ENCODE results near the gene GTF2F1.

GTF2F1 gene

DNA sequence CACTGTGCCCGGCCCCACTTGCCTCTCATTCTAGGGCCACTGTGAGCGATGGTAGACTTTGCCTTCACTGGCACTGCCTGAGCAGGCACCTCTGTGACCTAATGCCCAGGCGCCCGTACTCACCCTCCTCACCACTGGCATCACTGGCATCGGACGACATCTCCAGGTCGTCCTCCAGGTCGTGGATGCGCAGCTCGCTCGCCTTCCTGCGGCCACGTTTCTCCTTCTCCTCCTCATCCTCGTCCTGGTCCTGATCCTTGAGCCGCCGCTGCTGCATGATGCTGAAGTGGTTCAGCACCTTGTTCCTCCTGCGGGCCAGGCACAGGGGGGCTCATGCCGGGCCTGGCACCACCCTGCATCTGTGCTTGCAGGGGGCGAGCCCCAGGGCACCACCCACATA lies 9.8 kb downstream of the GTF2F1 start:
- DNase-seq (ENCODE audit: low spot score): no peak
- TF ChIP-seq, protein P1, sequence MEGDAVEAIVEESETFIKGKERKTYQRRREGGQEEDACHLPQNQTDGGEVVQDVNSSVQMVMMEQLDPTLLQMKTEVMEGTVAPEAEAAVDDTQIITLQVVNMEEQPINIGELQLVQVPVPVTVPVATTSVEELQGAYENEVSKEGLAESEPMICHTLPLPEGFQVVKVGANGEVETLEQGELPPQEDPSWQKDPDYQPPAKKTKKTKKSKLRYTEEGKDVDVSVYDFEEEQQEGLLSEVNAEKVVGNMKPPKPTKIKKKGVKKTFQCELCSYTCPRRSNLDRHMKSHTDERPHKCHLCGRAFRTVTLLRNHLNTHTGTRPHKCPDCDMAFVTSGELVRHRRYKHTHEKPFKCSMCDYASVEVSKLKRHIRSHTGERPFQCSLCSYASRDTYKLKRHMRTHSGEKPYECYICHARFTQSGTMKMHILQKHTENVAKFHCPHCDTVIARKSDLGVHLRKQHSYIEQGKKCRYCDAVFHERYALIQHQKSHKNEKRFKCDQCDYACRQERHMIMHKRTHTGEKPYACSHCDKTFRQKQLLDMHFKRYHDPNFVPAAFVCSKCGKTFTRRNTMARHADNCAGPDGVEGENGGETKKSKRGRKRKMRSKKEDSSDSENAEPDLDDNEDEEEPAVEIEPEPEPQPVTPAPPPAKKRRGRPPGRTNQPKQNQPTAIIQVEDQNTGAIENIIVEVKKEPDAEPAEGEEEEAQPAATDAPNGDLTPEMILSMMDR (IDR thresholded peaks at IDR 0.05; ENCODE audit: borderline replicate concordance, control extremely low read depth, extremely low read depth, insufficient read depth, missing control alignments): no peak
- in situ Hi-C loops (cut with MboI; ENCODE audit: low sequenced_read_pairs, unreplicated experiment): no loop called here

DNA sequence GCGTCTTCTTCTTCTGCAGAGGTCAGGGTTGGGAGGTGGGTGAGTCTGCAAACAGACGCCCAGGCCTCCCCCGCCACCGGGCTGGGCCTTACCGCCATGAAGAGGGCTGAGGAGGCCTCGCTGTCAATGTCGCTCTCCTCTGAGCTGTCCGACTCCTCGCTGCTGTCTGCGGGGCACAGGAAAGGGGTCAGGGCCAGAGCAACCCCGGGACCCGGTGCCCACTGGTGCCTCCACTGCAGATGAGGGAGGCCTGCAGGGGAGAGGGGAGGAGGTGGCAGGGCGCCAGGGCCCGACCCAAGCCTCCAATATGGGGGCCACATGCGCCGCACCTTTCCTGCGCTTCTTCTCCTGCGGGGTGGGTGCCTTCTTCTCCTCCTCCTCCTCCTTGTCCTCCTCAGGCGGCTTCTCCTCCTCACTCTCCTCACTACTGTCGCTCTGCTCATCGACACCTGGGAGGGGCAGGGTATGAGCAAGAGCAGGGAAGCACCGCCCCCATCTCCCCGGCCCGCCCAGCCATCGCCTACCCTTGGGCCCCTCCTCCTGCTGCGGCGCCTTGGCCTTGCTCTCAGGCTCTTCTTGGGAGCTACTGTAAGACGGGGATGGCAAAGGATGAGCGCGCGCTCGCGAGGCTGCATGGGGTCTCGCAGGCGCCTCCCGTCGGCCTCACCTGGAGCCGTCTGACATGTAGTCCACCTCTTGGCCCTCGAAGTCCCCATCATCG lies 11.8 kb downstream of the GTF2F1 start:
- in situ Hi-C loops (cut with MboI; ENCODE audit: low sequenced_read_pairs, unreplicated experiment): no loop called here
- TF ChIP-seq, protein P1 (IDR thresholded peaks at IDR 0.05; ENCODE audit: borderline replicate concordance, control extremely low read depth, extremely low read depth, insufficient read depth, missing control alignments): no peak
- DNase-seq (ENCODE audit: low spot score): no peak

DNA sequence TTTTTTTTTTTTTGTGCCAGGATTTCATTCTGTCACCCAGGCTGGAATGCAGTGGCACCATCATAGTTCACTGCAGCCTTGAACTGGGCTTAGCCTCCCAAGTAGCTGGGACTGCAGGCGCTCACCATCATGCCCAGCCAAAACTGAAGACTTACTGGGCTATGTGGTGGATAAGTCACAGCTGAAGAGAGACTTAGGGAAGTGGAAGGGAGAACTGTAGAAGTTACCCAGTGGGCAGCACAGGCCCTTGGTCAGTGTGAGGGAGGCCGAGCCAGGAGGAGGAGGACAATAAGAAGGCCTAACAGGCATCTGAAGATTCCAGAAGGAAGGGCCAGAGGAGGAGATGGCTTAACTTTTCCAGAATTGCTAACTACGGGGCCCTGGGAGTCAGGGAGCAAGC lies 13.2 kb downstream of the GTF2F1 start:
- TF ChIP-seq, protein P1 (IDR thresholded peaks at IDR 0.05; ENCODE audit: borderline replicate concordance, control extremely low read depth, extremely low read depth, insufficient read depth, missing control alignments): no peak
- in situ Hi-C loops (cut with MboI; ENCODE audit: low sequenced_read_pairs, unreplicated experiment): no loop called here

DNA sequence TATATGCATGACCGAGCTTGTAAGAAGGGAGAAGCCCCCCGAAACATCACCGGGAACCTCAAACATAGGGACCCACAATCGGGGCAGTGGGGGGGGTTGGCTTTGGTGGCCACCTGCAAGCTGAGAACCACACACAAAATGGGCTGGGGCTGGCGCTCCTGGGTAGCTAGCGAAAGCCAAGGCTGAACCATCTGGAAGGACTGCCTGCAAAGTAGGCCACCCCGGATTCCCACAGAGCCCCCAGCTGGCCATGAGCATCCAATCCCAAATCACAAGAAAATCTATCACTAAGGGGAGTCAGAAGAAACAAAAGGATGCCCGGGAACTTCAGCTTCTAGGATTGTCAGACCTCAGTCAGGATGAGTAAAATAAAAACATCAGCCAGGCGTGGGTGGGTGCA lies 14.5 kb downstream of the GTF2F1 start:
- in situ Hi-C loops (cut with MboI; ENCODE audit: low sequenced_read_pairs, unreplicated experiment): no loop called here
- TF ChIP-seq, protein P1 (IDR thresholded peaks at IDR 0.05; ENCODE audit: borderline replicate concordance, control extremely low read depth, extremely low read depth, insufficient read depth, missing control alignments): no peak
- no peak for DNase-seq (ENCODE audit: low spot score)

More for the DNA sequence above, 13.2 kb downstream of the GTF2F1 start:
- DNase-seq (ENCODE audit: low spot score): no peak

DNA sequence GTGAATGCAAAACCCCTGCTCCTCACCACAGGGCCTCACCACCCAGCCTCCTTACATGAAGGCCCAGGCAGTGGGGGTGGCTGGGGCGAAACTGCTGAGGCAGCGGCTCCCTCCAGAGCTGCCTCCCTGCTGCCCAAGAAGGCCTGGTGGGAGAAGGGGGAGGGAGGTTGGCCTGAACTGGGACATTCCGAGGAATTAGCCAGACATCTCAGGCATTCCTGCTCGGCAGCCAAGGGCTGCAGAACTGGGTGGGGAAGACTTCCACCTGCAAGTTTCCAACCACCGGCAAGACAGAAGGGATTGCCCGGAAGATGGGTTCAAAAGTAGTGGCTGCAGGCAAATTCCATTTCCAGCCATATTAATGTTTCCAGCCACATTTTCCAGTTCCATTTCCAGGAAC lies 14.9 kb downstream of the GTF2F1 start:
- no peak for DNase-seq (ENCODE audit: low spot score)
- in situ Hi-C loops (cut with MboI; ENCODE audit: low sequenced_read_pairs, unreplicated experiment): no loop called here
- TF ChIP-seq, protein P1 (IDR thresholded peaks at IDR 0.05; ENCODE audit: borderline replicate concordance, control extremely low read depth, extremely low read depth, insufficient read depth, missing control alignments): no peak

DNA sequence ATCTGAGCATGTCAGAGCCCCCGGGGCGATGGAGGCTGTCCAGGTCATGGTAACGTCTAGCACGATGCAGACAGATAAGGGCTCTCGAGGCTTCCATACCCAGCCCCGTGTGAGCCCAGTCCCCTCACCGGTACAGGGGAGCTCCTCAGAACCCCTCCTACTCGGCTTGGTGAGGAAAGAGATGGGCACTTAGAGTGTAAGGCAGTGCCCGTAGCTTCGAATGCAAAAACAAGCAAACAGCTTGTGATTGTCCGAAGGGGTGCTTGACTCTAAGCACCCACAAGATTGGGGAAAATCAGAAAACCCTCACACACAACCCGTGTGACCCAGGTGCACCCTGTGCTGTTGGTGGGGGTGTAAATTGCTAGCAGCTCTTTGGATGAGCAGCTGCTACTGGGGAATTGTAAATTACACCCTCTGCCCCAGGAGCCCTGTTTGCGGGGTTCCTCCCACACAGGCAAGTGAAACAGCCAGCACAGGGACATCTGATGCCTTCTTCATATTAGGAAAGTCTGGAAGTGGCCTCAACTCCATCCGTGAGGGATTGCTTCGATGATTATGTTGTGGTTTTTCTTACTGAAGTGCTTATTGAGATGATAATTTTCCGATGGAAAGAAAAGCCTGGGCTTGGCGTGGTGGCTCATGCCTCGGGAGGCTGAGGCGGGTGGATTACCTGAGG lies 16.3 kb downstream of the GTF2F1 start:
- TF ChIP-seq, protein P1 (IDR thresholded peaks at IDR 0.05; ENCODE audit: borderline replicate concordance, control extremely low read depth, extremely low read depth, insufficient read depth, missing control alignments): no peak
- in situ Hi-C loops (cut with MboI; ENCODE audit: low sequenced_read_pairs, unreplicated experiment): no loop called here
- DNase-seq (ENCODE audit: low spot score): no peak

All from GM13976 (cell line).